Panc1 (cell line): ENCODE data around the gene WDR5B. TPM values are rescaled to one million over a fixed set of nuclear protein-coding genes. Genes with fewer than 3 reads are reported as not detected.

Source experiments
- ATAC-seq: fragments of 200-7000 bp; cut with Tn5 transposase; 2 replicates; pipeline ENCODE4 v1.9.1; 2020; ENCODE audit warnings: mild to moderate bottlenecking, moderate library complexity
- BruUV-seq: library from RNA; stranded (reverse); fragments of 400-500 nt; replicated peaks from 2 replicates; lab custom pipeline; 2021; lab: Mats Ljungman, UMichigan
- CTCF ChIA-PET: fragments of 300-600 bp; sonication (Branson Sonifier 250); formaldehyde crosslinking; loops from one replicate; lab custom pipeline; 2022; ENCODE audit warnings: antibody characterized with exemption; lab: Charles Lee
- POLR2A ChIA-PET: fragments of 300-600 bp; sonication (Branson Sonifier 250); formaldehyde crosslinking; loops from one replicate; lab custom pipeline; 2022; ENCODE audit warnings: antibody characterized with exemption; lab: Charles Lee
- DNase-seq: peaks from one replicate; pipeline ENCODE4 v3.0.0-alpha.2; 2010; ENCODE audit warnings: low read depth, low spot score
- H3K27ac ChIP-seq: 2 replicates; pipeline ENCODE4 v1.5.1; 2011; ENCODE audit warnings: mild to moderate bottlenecking, low read length, inconsistent platforms
- H3K27me3 ChIP-seq: fragments of 200-500 bp; sonication (Bioruptor generic); 2 replicates; pipeline ENCODE4 v1.6.0; 2014; ENCODE audit warnings: low read length, inconsistent platforms; ENCODE audit not compliant: control insufficient read depth, insufficient read depth
- H3K36me3 ChIP-seq: fragments of 200-500 bp; sonication (Bioruptor generic); 2 replicates; pipeline ENCODE4 v1.5.1; 2014; ENCODE audit warnings: inconsistent platforms, mild to moderate bottlenecking, low read length, moderate library complexity; ENCODE audit not compliant: control insufficient read depth, insufficient read depth
- H3K4me1 ChIP-seq: 2 replicates; pipeline ENCODE4 v1.5.1; 2011; ENCODE audit warnings: inconsistent platforms, mild to moderate bottlenecking, low read length, moderate library complexity; ENCODE audit not compliant: control insufficient read depth, insufficient read depth
- H3K4me3 ChIP-seq, 2 experiments: 2 replicates each; pipeline ENCODE4 v1.5.1; 2011 to 2012; ENCODE audit warnings: low read depth in 2 of 2, low read length in 2 of 2, mild to moderate bottlenecking in 2 of 2, inconsistent platforms in 1 of 2, moderate library complexity in 1 of 2
- H3K9me3 ChIP-seq: fragments of 200-500 bp; sonication (Bioruptor generic); 2 replicates; pipeline ENCODE4 v1.5.1; 2014; ENCODE audit warnings: low read depth, mild to moderate bottlenecking, inconsistent platforms, low read length, moderate library complexity; ENCODE audit not compliant: control insufficient read depth, insufficient read depth
- CTCF ChIP-seq: fragments of 450-650 bp; IDR thresholded peaks from 2 replicates; pipeline ENCODE4 v1.5.1; 2017; ENCODE audit warnings: mild to moderate bottlenecking
- POLR2AphosphoS5 ChIP-seq: IDR thresholded peaks from 2 replicates; pipeline ENCODE4 v1.6.1; 2012; ENCODE audit warnings: mild to moderate bottlenecking, low read depth, low read length, moderate library complexity
- REST ChIP-seq, 2 experiments: IDR thresholded peaks; 2 replicates each; pipeline ENCODE4 v1.6.1; 2011 to 2012; ENCODE audit warnings: low read depth in 2 of 2, control low read depth in 1 of 2, low read length in 1 of 2, mild to moderate bottlenecking in 1 of 2, moderate library complexity in 1 of 2; ENCODE audit not compliant: insufficient read depth in 1 of 2
- SIN3A ChIP-seq: IDR thresholded peaks from 2 replicates; pipeline ENCODE4 v1.6.1; 2012; ENCODE audit warnings: low read depth, mild to moderate bottlenecking, low read length, moderate library complexity, borderline replicate concordance; ENCODE audit not compliant: insufficient read depth
- TCF7L2 ChIP-seq: IDR thresholded peaks from 2 replicates; pipeline ENCODE4 v1.6.1; 2011; ENCODE audit warnings: mild to moderate bottlenecking, low read depth, low read length, inconsistent platforms
- in situ Hi-C: cut with HindIII; loops from 2 replicates; pipeline ENCODE4 v1.10.0; 2016; ENCODE audit warnings: low sequenced_read_pairs, low pct_unique_long_range_greater_than_20kb
- intact Hi-C: fragments of 100-400 bp; cut with micrococcal nuclease; formaldehyde crosslinking; loops from one replicate; pipeline ENCODE4 v1.10.0; 2022; ENCODE audit not compliant: unreplicated experiment
- total RNA-seq: library from RNA; stranded (reverse); gene quantifications from one replicate; pipeline ENCODE4 v1.2.1, GENCODE V29; 2021; ENCODE audit not compliant: unreplicated experiment

WDR5B gene
- total RNA-seq, 1 experiment from 2014 or later: 5.5 TPM

GRCh38 chr3:122414391-122414790 is 1.5 kb downstream of the WDR5B start:
- peaks cover 17% of the 10 kb centered on the region for H3K4me1 ChIP-seq
- ChIA-PET CTCF (no interaction called here), POLR2A (no interaction called here)
- DNase-seq (no peak), ATAC-seq (no peak)
- no peak for TF ChIP-seq SIN3A
- no peak for TF ChIP-seq TCF7L2
- no peak for TF ChIP-seq REST (IDR thresholded peaks at IDR 0.05; ENCODE audit: insufficient read depth in 1 of 2, low read depth in 2 of 2, low read length in 1 of 2)
- no peak for TF ChIP-seq CTCF
- no peak for TF ChIP-seq POLR2AphosphoS5
- H3K4me3 ChIP-seq: no peak overlapping the region
- in situ Hi-C loops: no loop called here
- no peaks in the 10 kb centered on the region for H3K27me3 ChIP-seq
- H3K9me3 ChIP-seq: no peaks in the 10 kb centered on the region
- no TSS peak for BruUV-seq
- peaks cover 2% of the 10 kb centered on the region for H3K36me3 ChIP-seq
- no peak overlapping the region for H3K27ac ChIP-seq
- intact Hi-C loops: no loop called here

GRCh38 chr3:122410639-122411038 is 5.2 kb downstream of the WDR5B start:
- Histone ChIP-seq H3K27ac (peak overlapping the region; percentile 23; the same call in 1 of the 2 replicates), H3K36me3 (peaks cover 12% of the 10 kb centered on the region), H3K4me3 (no peak overlapping the region), H3K9me3 (no peaks in the 10 kb centered on the region), H3K4me1 (peaks cover 10% of the 10 kb centered on the region), H3K27me3 (no peaks in the 10 kb centered on the region)
- in situ Hi-C loops (no loop called here), intact Hi-C loops (no loop called here)
- ATAC-seq (no peak), DNase-seq (no peak)
- ChIA-PET CTCF (no interaction called here), POLR2A (interaction anchor here (0.6 kb wide), 1 partner anchor 10 kb away, joined by 5 read pairs; no protein-coding TSS in a partner anchor)
- BruUV-seq: no TSS peak
- no peak for TF ChIP-seq TCF7L2
- TF ChIP-seq CTCF: no peak
- no peak for TF ChIP-seq POLR2AphosphoS5
- no peak for TF ChIP-seq SIN3A
- no peak for TF ChIP-seq REST (IDR thresholded peaks at IDR 0.05; ENCODE audit: insufficient read depth in 1 of 2, low read depth in 2 of 2, low read length in 1 of 2)
